ENCODE measurements around the gene HNRNPD. TPM values are rescaled to one million over a fixed set of nuclear protein-coding genes. Genes with fewer than 3 reads are reported as not detected.
"Not testable (repeated sequence)": the region's sequence is repeated elsewhere in the genome, so short reads cannot be mapped to it uniquely, and the experiment has no call there.

The HNRNPD gene
- polyA plus RNA-seq, 3 donors from 2014 or later, result 133 to 287 (median 221) TPM

DNA sequence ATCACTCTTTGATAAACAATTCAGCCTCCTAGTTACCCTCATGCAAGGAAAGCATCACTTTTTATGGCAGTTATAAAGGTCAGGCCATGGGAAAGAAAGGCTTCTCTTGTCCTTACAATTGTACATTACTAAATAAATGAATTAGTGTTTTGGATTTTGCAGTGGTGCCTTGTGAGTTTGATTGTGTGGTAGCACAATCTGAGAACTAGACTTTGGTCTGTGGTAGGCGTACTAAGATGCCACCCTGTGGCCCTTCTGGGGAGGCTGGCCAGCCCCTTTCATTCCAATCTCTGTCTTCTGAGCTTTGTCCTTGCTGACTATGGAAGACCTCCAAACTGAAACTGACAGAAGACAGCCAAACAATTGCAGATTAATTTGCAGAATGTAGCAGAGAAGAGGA lies 14.6 kb upstream of the HNRNPD start:
- Mint-ChIP-seq H3K9me3 (no peaks in the 10 kb centered on the region), H3K27me3 (ENCODE audit: low read depth in 3 of 3) (peaks cover 0 to 4% (median 0%) of the 10 kb centered on the region in 3 donors), H3K4me1 (no peaks in the 10 kb centered on the region), H3K27ac (no peak overlapping the region), H3K4me3 (no peak overlapping the region), H3K36me3 (no peaks in the 10 kb centered on the region)
- no peak for DNase-seq

DNA sequence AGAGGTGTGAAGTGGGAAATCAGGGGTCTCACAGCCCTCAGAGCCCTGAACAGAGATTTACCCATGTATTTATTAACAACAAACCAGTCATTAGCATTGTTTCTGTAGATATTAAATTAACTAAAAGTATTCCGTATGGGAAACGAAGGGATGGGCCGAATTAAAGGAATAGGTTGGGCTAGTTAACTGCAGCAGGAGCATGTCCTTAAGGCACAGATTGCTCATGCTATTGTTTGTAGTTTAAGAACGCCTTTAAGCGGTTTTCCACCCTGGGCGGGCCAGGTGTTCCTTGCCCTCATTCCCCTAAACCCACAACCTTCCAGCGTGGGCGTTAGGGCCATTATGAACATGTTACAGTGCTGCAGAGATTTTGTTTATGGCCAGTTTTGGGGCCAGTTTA lies 12.5 kb upstream of the HNRNPD start:
- not testable (repeated sequence) for H3K4me3 Mint-ChIP-seq; H3K27ac Mint-ChIP-seq; H3K27me3 Mint-ChIP-seq (ENCODE audit: low read depth in 3 of 3); H3K9me3 Mint-ChIP-seq; H3K36me3 Mint-ChIP-seq; DNase-seq; H3K4me1 Mint-ChIP-seq

DNA sequence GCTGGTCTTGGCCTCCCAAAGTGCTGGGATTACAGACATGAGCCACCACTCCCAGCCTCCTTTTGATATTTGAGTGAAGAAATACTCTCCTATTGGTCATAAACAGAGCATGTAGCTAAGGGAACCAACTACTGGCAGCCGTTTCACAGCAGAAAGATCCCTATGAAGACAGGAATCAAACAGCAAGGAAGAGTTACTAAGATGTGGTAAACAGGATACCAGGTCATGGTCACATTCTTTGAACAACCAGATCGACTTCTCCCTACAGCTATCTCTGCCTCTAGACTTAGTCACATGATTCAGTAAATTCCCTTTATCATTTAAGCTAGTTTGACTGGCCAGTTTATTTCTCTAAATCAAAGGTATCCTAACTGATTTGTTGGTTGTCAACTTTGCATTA lies 9.0 kb upstream of the HNRNPD start:
- DNase-seq, result no peak
- Mint-ChIP-seq H3K36me3 (peaks cover 0 to 4% (median 0%) of the 10 kb centered on the region in 3 donors), H3K4me1 (peaks cover 2 to 3% of the 10 kb centered on the region in 2 donors), H3K4me3 (no peak overlapping the region), H3K27ac (no peak overlapping the region), H3K27me3 (ENCODE audit: low read depth in 3 of 3) (peaks cover 0 to 4% (median 0%) of the 10 kb centered on the region in 3 donors), H3K9me3 (no peaks in the 10 kb centered on the region)

DNA sequence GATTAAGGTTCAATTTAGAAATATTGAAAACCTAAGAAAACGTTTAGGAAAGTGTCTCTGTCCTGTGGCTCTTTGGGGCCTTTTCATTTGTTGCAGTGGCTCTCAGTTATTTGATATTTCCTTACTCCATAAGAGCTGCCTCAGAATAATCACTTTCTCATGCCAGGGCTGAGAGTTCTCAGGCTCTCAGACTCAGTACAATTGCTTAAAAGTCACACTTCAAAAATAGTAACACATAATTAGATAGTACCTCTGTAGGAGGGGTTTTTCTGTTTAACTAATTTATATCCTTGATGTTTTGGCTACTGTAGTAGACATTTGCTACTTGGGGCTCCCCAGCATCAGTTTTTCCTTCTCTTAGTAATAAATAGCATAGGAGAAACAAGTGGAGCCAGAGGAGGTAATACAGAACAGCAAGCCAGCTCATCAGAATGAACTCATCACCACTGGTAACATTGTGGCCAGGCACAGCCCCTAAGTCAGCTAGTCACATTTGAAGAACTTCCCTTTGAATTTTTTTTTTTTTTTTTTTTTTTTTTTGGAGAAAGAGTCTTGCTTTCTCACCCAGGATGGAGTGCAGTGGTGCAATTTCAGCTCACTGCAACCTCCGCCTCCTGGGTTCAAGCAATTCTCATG lies 8.0 kb upstream of the HNRNPD start:
- no peaks in the 10 kb centered on the region for H3K9me3 Mint-ChIP-seq
- H3K4me3 Mint-ChIP-seq, result no peak overlapping the region
- H3K4me1 Mint-ChIP-seq, result peaks cover 6% of the 10 kb centered on the region in 2 donors
- H3K27me3 Mint-ChIP-seq (ENCODE audit: low read depth in 3 of 3), result peaks cover 0 to 4% (median 0%) of the 10 kb centered on the region in 3 donors
- H3K36me3 Mint-ChIP-seq, result peaks cover 0 to 4% (median 0%) of the 10 kb centered on the region in 3 donors
- DNase-seq, result no peak
- H3K27ac Mint-ChIP-seq, result no peak overlapping the region

DNA sequence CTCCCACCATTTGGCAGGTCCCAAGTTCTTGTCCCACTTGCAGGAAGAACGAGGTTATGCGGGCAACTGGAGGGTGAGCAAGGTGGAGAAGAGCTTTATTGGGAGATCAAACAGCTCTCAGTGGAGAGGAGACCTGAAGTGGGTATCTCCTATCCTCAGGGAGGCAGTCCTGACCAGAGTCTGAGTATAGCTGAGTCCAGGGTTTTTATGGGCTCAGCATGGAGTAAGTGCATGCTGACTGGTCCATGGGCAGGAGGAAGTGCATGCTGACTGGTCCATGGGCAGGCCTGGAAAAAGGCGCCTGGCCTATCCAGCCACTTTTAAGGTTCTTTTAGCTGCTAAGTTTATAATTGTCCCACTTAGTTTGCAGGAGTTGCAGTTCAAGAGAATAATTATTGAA lies 7.4 kb upstream of the HNRNPD start:
- Mint-ChIP-seq H3K36me3 (peaks cover 0 to 4% (median 0%) of the 10 kb centered on the region in 3 donors), H3K27me3 (ENCODE audit: low read depth in 3 of 3) (no peaks in the 10 kb centered on the region), H3K9me3 (no peaks in the 10 kb centered on the region), H3K4me3 (no peak overlapping the region), H3K4me1 (peaks cover 10 to 11% of the 10 kb centered on the region in 2 donors), H3K27ac (no peak overlapping the region)
- no peak for DNase-seq

DNA sequence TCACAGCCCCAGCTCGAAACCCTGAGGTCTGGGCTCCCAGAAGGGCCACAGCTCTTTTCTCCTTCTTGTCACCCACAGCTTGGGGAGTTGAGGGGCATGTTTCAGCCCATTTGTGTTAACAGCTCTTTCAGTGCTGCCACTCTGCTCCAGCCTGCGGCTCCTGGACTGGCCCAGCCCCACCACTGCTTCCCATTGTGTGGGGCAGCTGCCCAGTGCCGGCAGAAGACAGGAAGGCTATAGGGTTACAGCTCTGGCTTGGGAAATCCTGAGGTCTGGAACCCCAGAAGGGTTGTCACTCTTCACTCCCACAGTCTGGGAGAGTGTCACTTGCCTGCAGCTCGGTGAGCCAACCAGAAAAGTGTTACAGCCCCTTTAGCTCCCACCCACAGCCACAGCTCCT lies 7.0 kb upstream of the HNRNPD start:
- Mint-ChIP-seq H3K36me3 (peaks cover 0 to 4% (median 0%) of the 10 kb centered on the region in 3 donors), H3K4me1 (peaks cover 14 to 15% of the 10 kb centered on the region in 2 donors), H3K27ac (no peak overlapping the region), H3K27me3 (ENCODE audit: low read depth in 3 of 3) (no peaks in the 10 kb centered on the region), H3K9me3 (no peaks in the 10 kb centered on the region), H3K4me3 (no peak overlapping the region)
- no peak for DNase-seq

DNA sequence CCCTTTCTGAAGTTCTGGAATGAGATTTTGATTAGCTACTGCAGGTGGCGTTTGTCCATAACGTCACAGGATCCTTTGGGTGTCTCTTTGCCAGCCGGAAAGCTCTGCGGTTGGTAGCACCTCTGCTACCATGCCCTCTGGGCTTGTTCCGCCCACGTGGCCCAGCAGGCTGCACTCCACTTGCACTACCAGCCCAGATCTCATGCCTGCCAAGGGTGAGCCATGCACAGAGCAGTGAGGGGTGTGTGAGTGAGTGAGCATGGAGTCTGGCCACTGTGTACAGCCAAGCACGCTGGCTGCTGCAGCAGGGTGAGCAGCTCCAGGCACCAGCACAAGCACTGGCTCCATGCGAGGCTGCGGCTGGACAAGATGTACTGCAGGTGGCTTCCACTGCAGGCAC lies 6.6 kb upstream of the HNRNPD start:
- no peak overlapping the region for H3K27ac Mint-ChIP-seq

DNA sequence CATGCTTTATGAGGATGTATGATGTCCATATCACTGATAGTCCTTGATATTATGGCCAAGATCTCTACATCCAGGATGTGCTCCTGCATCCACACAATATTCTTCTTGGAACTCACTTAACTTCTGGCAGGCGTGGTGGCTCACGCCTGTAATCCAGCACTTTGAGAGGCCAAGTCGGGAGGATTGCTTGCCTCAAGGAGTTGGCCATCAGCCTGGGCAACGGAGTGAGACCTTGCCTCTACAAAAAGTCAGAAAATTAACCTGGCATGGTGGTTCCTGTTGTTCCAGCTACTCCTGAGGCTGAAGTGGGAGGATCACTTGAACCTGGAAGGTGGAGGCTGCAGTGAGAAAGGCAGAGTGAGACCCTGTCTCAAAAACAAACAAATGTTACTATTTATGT lies 2.3 kb upstream of the HNRNPD start:
- Mint-ChIP-seq H3K4me3 (peak overlapping the region; percentile 99 to 100 (median 100)), H3K27ac (peak overlapping the region; percentile 9 to 47 (median 21)), H3K9me3 (no peaks in the 10 kb centered on the region), H3K4me1 (peaks cover 45 to 47% of the 10 kb centered on the region in 2 donors), H3K27me3 (ENCODE audit: low read depth in 3 of 3) (peaks cover 20 to 23% (median 22%) of the 10 kb centered on the region in 3 donors), H3K36me3 (peaks cover 5 to 8% (median 5%) of the 10 kb centered on the region in 3 donors)
- DNase-seq, result no peak

More for the DNA sequence above, 6.6 kb upstream of the HNRNPD start:
- peaks cover 17 to 20% of the 10 kb centered on the region in 2 donors for H3K4me1 Mint-ChIP-seq
- H3K4me3 Mint-ChIP-seq, result no peak overlapping the region
- H3K9me3 Mint-ChIP-seq, result no peaks in the 10 kb centered on the region
- peaks cover 0 to 4% (median 0%) of the 10 kb centered on the region in 3 donors for H3K36me3 Mint-ChIP-seq
- no peak for DNase-seq
- H3K27me3 Mint-ChIP-seq (ENCODE audit: low read depth in 3 of 3), result no peaks in the 10 kb centered on the region

DNA sequence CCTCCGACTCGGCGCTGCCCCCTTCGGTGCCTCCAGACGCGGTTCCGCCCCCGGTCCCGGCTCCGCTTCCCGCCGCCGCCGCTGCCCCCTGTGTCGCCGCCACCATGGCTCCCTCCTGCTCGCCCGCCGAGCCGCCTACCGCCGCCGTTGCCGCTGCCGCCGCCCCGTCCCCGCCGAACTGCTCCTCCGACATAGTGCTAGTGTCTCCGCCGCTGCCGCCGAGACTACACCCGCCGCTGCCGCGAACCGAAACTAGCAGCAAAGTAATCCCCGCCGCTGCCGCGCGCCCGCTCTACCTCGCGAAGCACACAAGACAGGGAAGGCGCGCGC lies 340 bp downstream of the HNRNPD start:
- Mint-ChIP-seq H3K27ac (peak overlapping the region; percentile 96 to 100 (median 100)), H3K9me3 (no peaks in the 10 kb centered on the region), H3K27me3 (ENCODE audit: low read depth in 3 of 3) (peaks cover 20 to 23% (median 22%) of the 10 kb centered on the region in 3 donors), H3K36me3 (peaks cover 4 to 14% (median 10%) of the 10 kb centered on the region in 3 donors), H3K4me1 (peaks cover 70 to 74% of the 10 kb centered on the region in 2 donors), H3K4me3 (peak overlapping the region; percentile 99 to 100 (median 100))
- DNase-seq, result peak in 1 of 3 donors; percentile 85

DNA sequence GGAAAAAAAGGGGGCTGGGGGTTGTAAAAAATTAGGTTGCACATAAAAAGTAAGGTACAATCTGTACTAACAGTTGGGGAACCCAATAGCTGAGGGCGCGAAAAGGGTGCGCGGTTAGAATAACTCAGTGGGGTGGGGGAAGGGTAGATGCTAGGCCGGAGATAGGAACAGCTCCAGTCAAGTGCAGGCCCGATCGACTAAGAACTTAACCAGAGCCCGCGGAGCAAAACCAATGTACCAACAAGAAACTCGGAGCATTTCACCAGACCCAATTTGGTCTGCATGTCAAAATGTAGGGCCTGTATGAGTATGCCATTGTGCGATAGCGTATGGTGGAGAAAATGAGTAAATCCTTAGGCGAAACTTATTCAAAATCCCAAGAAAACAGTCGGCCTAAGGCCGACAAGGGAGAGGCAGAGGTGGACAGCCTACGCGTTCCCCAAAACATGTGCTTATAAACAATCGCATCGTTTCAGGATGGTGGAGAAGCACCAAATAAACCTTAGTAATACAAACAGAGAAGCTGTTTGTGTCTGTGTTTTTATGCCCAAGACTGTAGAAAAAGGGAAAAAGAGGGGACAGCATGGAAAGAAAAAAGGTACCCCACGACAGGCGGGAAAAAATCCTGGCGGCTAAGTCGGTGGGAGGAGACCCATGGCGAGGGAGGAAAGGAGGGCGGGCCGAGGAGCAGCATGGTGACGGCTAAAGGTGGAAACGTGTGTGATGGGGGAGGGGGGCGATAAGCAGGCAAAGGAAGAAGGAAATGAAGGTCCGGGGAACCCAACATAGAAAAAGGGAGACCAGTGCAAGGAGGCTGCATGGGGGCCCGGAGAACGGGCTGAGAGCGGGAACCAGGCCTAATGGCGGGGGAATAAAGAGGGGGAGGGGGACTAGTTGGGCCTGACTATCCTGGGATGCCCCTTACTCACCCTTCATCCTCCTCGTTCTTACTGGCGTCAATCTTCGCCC lies 990 bp downstream of the HNRNPD start:
- Mint-ChIP-seq H3K36me3 (peaks cover 4 to 14% (median 10%) of the 10 kb centered on the region in 3 donors), H3K27me3 (ENCODE audit: low read depth in 3 of 3) (peaks cover 20 to 23% (median 22%) of the 10 kb centered on the region in 3 donors), H3K4me1 (peaks cover 74 to 78% of the 10 kb centered on the region in 2 donors), H3K4me3 (peak overlapping the region; percentile 99 to 100 (median 100)), H3K27ac (peak overlapping the region; percentile 96 to 100 (median 100)), H3K9me3 (no peaks in the 10 kb centered on the region)
- DNase-seq, result peak; percentile 60 to 66 (median 62)

DNA sequence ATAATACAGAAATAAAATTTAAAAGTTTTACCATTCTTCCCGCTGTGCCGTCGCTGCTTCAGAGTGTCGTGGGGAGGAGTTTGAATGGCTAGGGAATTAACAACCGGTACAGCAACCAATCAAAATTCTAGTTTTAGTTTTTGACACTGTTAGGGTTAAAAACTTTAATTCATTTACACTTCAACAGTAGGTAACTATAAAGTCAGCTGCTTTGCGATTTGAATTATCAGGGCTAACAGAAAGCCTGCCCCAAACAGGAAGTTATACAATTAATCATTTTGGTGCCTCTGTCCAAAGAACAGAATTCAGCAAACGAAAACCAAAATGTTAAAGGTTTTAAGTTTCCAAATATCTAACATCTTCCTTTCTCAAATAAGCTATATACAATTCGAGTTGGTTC lies 2.3 kb downstream of the HNRNPD start:
- H3K36me3 Mint-ChIP-seq, result peaks cover 4 to 19% (median 13%) of the 10 kb centered on the region in 3 donors
- H3K9me3 Mint-ChIP-seq, result no peaks in the 10 kb centered on the region
- DNase-seq, result peak in 1 of 3 donors; percentile 22
- peak overlapping the region; percentile 99 to 100 (median 100) for H3K4me3 Mint-ChIP-seq
- peak overlapping the region; percentile 96 to 100 (median 100) for H3K27ac Mint-ChIP-seq
- peaks cover 82 to 85% of the 10 kb centered on the region in 2 donors for H3K4me1 Mint-ChIP-seq
- peaks cover 20 to 23% (median 22%) of the 10 kb centered on the region in 3 donors for H3K27me3 Mint-ChIP-seq (ENCODE audit: low read depth in 3 of 3)

DNA sequence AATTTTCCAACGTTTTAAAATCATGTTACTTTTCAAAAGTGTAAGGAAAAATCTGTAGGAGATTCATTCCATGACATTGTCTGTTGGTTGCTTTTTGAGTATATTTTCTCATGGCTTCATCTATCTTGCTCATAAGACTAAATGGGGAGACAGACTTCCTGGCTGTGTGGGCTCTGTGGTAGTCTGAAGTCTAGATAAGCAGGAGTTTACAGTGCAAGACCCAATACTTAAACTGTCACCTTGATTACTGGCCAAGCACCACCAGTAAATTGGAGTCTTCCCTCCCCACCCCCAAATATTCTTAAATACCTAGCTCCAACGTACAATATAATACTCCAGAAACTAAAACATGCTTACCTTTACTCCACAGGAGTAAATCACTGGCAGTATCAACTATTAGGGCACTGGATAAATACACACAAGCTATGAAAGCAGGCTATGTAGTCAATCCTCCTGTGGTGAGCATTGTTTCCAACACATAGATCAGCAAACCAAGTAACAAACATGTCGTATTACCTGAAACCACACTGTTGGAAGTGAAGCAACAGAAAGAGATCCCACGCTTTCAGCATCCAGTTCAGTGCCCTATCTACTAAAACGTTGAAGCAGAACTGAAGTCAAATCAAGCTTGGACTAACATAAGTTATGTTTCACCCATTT lies 6.2 kb downstream of the HNRNPD start:
- DNase-seq, result no peak
- peak overlapping the region; percentile 15 to 81 (median 60) for H3K27ac Mint-ChIP-seq
- H3K36me3 Mint-ChIP-seq, result peaks cover 0 to 18% (median 8%) of the 10 kb centered on the region in 3 donors

DNA sequence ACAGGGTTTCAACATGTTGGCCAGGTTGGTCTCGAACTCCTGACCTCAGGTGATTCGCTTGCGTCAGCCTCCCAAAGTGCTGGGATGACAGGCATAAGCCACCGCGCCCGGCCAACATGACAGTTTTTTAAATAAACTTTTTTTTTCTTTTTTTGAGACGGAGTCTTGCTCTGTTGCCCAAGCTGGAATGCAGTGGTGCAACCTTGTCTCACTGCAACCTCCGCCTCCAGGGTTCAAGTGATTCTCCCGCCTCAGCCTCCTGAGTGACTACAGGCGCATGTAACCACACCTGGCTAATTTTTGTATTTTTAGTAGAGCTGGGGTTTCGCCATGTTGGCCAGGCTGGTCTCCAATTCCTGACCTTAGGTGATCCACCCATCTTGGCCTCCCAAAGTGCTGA lies 7.4 kb downstream of the HNRNPD start:
- not testable (repeated sequence) for H3K9me3 Mint-ChIP-seq; H3K27me3 Mint-ChIP-seq (ENCODE audit: low read depth in 3 of 3); DNase-seq
- H3K36me3 Mint-ChIP-seq, result peaks cover 0 to 15% (median 8%) of the 10 kb centered on the region in 3 donors
- H3K4me3 Mint-ChIP-seq, result peak overlapping the region; percentile 42 to 64 (median 56)
- H3K4me1 Mint-ChIP-seq, result peaks cover 90 to 98% of the 10 kb centered on the region in 2 donors
- peak overlapping the region in 2 of 6 donors; percentile 24 to 68 for H3K27ac Mint-ChIP-seq

More for the DNA sequence above, 6.2 kb downstream of the HNRNPD start:
- Mint-ChIP-seq H3K27me3 (ENCODE audit: low read depth in 3 of 3) (peaks cover 0 to 7% (median 4%) of the 10 kb centered on the region in 3 donors), H3K9me3 (no peaks in the 10 kb centered on the region), H3K4me1 (peaks cover 90 to 98% of the 10 kb centered on the region in 2 donors), H3K4me3 (peak overlapping the region; percentile 9 to 66 (median 46))

Data from immature natural killer cell (primary cell).